Gastrocnemius medialis (tissue), 4 donors: ENCODE results near the gene ANKRD30A.

Experiments
- CTCF ChIP-seq, 5 experiments: fragments of 450-650 bp in 3 of 5; fragments of 200-600 bp in 2 of 5; sonication (generic) in 2 of 5; IDR thresholded peaks in 4 of 5; conservative IDR thresholded peaks in 1 of 5; 1 replicate in 4 of 5; 2 replicates in 1 of 5; pipeline ENCODE4 v1.5.1; 2016 to 2019; ENCODE audit warnings: antibody characterized with exemption in 5 of 5, mild to moderate bottlenecking in 3 of 5, moderate library complexity in 3 of 5
- POLR2A ChIP-seq, 2 donors: fragments of 450-650 bp; IDR thresholded peaks; one replicate each; pipeline ENCODE4 v1.6.1; 2017; ENCODE audit warnings: antibody characterized with exemption in 2 of 2, mild to moderate bottlenecking in 2 of 2, moderate library complexity in 2 of 2

DNA sequence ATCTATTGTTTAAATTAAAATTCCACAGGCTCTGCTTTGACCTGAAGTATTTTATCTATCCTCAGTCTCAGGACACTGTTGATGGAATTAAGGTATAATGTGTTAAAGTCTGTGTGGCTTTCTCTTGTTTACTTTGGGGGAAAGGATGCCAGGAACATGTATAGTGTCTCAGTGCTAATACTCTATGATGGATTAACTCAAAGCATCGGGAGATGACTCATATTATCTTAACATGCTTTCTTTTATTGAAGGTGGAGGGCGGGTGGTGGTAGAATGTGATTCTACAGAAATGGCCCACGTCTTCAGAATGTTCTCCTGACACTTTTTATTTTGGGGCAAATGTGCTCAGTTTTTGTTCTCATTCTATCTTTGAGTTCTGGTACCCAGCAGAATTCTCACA is 189.0 kb downstream of the ANKRD30A start:
- TF ChIP-seq CTCF (IDR thresholded peaks at IDR 0.05 in 4 of 5, conservative IDR thresholded peaks at IDR 0.05 in 1 of 5) (no peak), POLR2A (IDR thresholded peaks at IDR 0.05) (no peak)
